ENCODE results near the gene RNASET2. TPM values are rescaled to one million over a fixed set of nuclear protein-coding genes. Genes with fewer than 3 reads are reported as not detected.

RNASET2 gene
- total and polyA plus RNA-seq, 4 donors, result 51.7 to 66.6 (median 58.9) TPM

DNA sequence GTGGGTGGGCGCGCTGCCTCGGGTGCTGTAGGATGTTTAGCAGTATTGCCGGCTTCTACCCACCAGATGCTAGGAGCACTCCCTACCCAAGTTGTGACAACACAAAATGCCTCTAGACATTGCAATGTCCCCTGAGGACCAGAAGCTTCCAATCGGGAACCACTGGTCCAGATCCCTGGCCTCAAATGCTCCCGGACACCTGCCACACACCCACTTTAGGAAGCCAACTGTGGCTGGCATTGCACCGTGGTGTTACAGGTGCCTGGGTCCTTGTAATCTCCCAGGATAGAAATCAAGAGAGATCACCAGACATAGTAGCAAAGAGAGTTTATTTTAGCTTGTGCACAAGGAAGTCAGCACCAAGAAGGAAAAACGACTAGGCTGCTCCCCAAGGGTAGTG lies 14.9 kb upstream of the RNASET2 start:
- H3K36me3 ChIP-seq (ENCODE audit: control insufficient read depth, insufficient read depth, low read length), result no peaks in the 10 kb centered on the region
- H3K4me1 ChIP-seq (ENCODE audit: control insufficient read depth, insufficient read depth, low read length), result no peaks in the 10 kb centered on the region
- no peaks in the 10 kb centered on the region for H3K9me3 ChIP-seq (ENCODE audit: control insufficient read depth, insufficient read depth, low read length)
- H3K27me3 ChIP-seq (ENCODE audit: control insufficient read depth, insufficient read depth, low read length), result no peaks in the 10 kb centered on the region
- no peak overlapping the region for H3K4me3 ChIP-seq (ENCODE audit: low read depth, low read length)
- 94% methylated on average over 8 of the region's 8 CpGs for WGBS (ENCODE audit: insufficient coverage)
- no peak for DNase-seq (ENCODE audit: low read depth in 4 of 6, low spot score in 6 of 6)
- no peak overlapping the region for H3K27ac ChIP-seq (ENCODE audit: low read depth, low read length)

DNA sequence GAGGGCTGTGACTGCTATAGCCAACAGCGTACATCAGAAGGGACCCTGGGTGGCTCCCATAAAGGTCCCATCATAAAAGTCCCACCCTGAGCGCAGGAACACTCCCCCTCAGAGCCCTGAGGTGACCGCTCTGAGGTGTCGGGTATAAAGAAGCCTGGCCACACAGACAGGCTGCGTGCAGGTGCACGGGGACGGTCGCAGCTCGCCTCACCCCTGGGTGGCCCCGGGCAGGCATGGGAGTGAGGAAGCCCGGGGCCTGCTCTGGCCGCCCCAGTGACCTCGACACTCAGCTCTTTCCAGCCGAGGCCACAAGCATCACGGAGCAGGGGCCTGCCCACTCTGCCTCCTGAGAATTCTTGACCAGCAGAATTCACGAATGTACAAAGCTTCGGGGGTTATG lies 14.4 kb upstream of the RNASET2 start:
- no peak for DNase-seq (ENCODE audit: low read depth in 4 of 6, low spot score in 6 of 6)
- Histone ChIP-seq H3K4me1 (ENCODE audit: control insufficient read depth, insufficient read depth, low read length) (no peaks in the 10 kb centered on the region), H3K9me3 (ENCODE audit: control insufficient read depth, insufficient read depth, low read length) (no peaks in the 10 kb centered on the region), H3K27me3 (ENCODE audit: control insufficient read depth, insufficient read depth, low read length) (no peaks in the 10 kb centered on the region), H3K4me3 (ENCODE audit: low read depth, low read length) (no peak overlapping the region), H3K27ac (ENCODE audit: low read depth, low read length) (no peak overlapping the region), H3K36me3 (ENCODE audit: control insufficient read depth, insufficient read depth, low read length) (no peaks in the 10 kb centered on the region)
- 90% methylated on average over 15 of the region's 17 CpGs for WGBS (ENCODE audit: insufficient coverage)

DNA sequence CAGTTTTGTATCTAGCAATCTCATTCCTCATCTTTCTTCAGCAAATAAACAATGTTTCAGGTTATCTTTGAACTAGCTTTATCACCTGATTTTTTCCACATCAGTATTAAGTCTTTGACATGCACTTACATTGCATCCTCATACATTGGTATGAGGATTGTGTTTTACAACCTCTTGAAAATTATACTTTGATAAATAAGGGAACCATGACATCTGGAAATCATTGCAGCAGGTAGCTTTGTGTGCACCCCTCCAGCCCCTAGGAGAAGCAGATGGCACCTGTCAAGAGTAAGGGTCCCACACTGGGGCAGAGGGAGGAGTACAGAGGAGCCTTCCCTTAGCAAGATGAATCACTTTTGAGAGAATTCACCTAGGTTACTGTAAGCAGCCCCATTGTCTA lies 13.7 kb upstream of the RNASET2 start:
- H3K36me3 ChIP-seq (ENCODE audit: control insufficient read depth, insufficient read depth, low read length), result no peaks in the 10 kb centered on the region
- H3K4me1 ChIP-seq (ENCODE audit: control insufficient read depth, insufficient read depth, low read length), result no peaks in the 10 kb centered on the region
- no peak for DNase-seq (ENCODE audit: low read depth in 4 of 6, low spot score in 6 of 6)
- H3K27ac ChIP-seq (ENCODE audit: low read depth, low read length), result no peak overlapping the region
- no peaks in the 10 kb centered on the region for H3K27me3 ChIP-seq (ENCODE audit: control insufficient read depth, insufficient read depth, low read length)
- H3K9me3 ChIP-seq (ENCODE audit: control insufficient read depth, insufficient read depth, low read length), result no peaks in the 10 kb centered on the region
- no peak overlapping the region for H3K4me3 ChIP-seq (ENCODE audit: low read depth, low read length)

DNA sequence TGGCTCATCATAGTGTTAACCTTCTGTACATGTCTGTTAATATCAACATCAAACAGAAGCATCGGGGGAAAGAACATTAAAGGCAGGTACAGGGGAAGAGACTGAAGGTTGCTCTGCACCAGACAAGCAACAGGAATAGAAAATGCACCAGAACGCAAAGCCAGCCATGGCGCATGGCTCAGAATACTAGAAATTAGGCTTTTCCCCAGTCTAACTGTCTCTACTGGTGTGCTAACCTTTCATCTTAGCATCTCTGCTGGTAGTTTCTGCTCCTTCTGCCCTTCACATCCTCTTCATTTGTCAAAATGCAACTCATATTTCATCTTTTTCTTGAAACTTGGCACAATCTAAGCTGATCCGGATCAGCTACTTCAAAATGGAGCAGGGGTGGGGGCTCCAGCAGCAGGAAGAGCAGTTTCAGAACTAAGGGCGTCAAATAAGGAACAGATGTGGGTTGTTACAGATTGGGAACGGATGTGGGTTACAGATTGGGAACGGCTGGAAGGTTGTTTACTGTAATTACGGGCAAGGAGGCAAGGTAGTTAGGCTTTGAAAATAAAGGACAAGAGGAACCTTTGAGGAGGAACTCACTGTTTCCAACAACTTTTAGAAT lies 13.1 kb upstream of the RNASET2 start:
- Histone ChIP-seq H3K9me3 (ENCODE audit: control insufficient read depth, insufficient read depth, low read length) (no peaks in the 10 kb centered on the region), H3K27me3 (ENCODE audit: control insufficient read depth, insufficient read depth, low read length) (no peaks in the 10 kb centered on the region), H3K27ac (ENCODE audit: low read depth, low read length) (no peak overlapping the region), H3K4me3 (ENCODE audit: low read depth, low read length) (no peak overlapping the region), H3K36me3 (ENCODE audit: control insufficient read depth, insufficient read depth, low read length) (no peaks in the 10 kb centered on the region), H3K4me1 (ENCODE audit: control insufficient read depth, insufficient read depth, low read length) (no peaks in the 10 kb centered on the region)
- WGBS (ENCODE audit: insufficient coverage), result 86% methylated on average over 2 of the region's 8 CpGs
- peak in 1 of 6 donors; percentile 27 for DNase-seq (ENCODE audit: low read depth in 4 of 6, low spot score in 6 of 6)

DNA sequence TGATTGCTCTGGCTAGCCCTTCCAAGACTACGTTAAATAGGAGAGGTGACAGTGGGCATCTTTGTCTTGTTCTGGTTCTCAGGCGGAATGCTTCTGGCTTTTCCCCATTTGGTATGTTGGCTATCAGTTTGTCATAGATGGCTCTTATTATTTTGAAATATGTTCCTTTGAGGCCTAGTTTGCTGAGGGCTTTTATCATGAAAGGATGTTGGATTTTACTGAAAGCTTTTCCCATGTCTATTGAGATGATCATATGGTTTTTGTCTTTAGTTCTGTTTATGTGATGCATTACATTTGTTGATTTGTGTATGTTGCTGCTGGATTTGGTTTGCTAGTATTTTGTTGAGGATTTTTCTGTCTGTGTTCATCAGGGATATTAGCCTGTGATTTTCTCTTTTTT lies 9.9 kb upstream of the RNASET2 start:
- H3K4me1 ChIP-seq (ENCODE audit: control insufficient read depth, insufficient read depth, low read length), result no peaks in the 10 kb centered on the region
- WGBS (ENCODE audit: insufficient coverage), result 93% methylated on average over 2 of the region's 2 CpGs
- no peak overlapping the region for H3K27ac ChIP-seq (ENCODE audit: low read depth, low read length)
- H3K4me3 ChIP-seq (ENCODE audit: low read depth, low read length), result no peak overlapping the region
- no peak for DNase-seq (ENCODE audit: low read depth in 4 of 6, low spot score in 6 of 6)
- H3K9me3 ChIP-seq (ENCODE audit: control insufficient read depth, insufficient read depth, low read length), result no peaks in the 10 kb centered on the region
- no peaks in the 10 kb centered on the region for H3K27me3 ChIP-seq (ENCODE audit: control insufficient read depth, insufficient read depth, low read length)
- H3K36me3 ChIP-seq (ENCODE audit: control insufficient read depth, insufficient read depth, low read length), result no peaks in the 10 kb centered on the region

DNA sequence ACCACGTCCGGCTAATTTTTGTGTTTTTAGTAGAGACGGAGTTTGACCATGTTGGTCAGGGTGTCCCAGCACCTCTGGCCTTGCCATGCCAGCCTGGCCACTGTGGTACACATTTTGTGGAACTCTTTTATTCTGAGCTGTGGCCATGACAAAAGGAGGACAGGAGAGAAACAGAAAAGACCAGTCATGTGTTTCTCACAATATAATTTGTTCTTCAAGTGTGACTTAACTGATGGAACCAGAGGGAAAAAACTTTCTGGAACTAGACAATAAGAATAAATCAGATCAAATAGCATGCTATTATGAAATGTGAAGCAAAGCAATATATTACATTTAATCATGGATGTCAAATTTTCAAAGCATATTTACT lies 4.2 kb upstream of the RNASET2 start:
- Histone ChIP-seq H3K27ac (ENCODE audit: low read depth, low read length) (no peak overlapping the region), H3K27me3 (ENCODE audit: control insufficient read depth, insufficient read depth, low read length) (no peaks in the 10 kb centered on the region), H3K4me3 (ENCODE audit: low read depth, low read length) (no peak overlapping the region), H3K36me3 (ENCODE audit: control insufficient read depth, insufficient read depth, low read length) (no peaks in the 10 kb centered on the region), H3K9me3 (ENCODE audit: control insufficient read depth, insufficient read depth, low read length) (no peaks in the 10 kb centered on the region), H3K4me1 (ENCODE audit: control insufficient read depth, insufficient read depth, low read length) (peaks cover 16% of the 10 kb centered on the region)
- DNase-seq (ENCODE audit: low read depth in 4 of 6, low spot score in 6 of 6), result no peak
- 100% methylated on average over 2 of the region's 3 CpGs for WGBS (ENCODE audit: insufficient coverage)

DNA sequence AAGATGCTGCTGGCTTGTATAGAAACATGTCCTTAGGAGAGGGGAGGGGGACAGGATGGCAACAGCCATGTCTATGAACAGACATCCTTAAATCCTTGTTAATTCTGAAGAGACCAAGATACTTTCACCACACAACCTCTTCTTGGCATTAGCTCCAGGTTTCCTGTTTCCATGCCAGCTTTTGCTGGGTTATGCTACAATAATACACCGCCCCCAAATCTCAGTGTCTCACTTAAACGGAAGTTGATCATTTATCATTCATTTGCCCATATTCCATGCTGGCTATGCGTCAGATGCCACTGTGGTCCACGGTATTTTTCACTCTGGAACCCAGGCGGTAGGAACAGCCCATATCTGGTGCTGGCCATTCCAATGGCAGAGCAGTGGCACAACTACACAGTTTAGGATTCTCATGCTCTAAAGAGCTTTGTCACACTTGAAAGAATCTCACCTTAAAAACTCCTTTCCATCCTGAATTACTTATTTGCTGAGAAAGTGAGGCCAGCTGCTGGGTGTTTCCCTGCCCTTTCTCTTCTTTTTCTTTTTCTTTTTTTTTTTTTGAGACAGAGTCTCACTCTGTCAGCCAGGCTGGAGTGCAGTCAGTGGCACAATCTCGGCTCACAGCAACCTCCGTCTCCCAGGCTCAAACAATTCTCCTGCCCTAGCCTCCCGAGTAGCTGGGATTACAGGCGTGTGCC lies 3.7 kb upstream of the RNASET2 start:
- Histone ChIP-seq H3K4me3 (ENCODE audit: low read depth, low read length) (no peak overlapping the region), H3K36me3 (ENCODE audit: control insufficient read depth, insufficient read depth, low read length) (no peaks in the 10 kb centered on the region), H3K4me1 (ENCODE audit: control insufficient read depth, insufficient read depth, low read length) (peaks cover 21% of the 10 kb centered on the region), H3K27me3 (ENCODE audit: control insufficient read depth, insufficient read depth, low read length) (no peaks in the 10 kb centered on the region), H3K9me3 (ENCODE audit: control insufficient read depth, insufficient read depth, low read length) (no peaks in the 10 kb centered on the region), H3K27ac (ENCODE audit: low read depth, low read length) (no peak overlapping the region)
- WGBS (ENCODE audit: insufficient coverage), result 85% methylated on average over 8 of the region's 9 CpGs
- no peak for DNase-seq (ENCODE audit: low read depth in 4 of 6, low spot score in 6 of 6)

DNA sequence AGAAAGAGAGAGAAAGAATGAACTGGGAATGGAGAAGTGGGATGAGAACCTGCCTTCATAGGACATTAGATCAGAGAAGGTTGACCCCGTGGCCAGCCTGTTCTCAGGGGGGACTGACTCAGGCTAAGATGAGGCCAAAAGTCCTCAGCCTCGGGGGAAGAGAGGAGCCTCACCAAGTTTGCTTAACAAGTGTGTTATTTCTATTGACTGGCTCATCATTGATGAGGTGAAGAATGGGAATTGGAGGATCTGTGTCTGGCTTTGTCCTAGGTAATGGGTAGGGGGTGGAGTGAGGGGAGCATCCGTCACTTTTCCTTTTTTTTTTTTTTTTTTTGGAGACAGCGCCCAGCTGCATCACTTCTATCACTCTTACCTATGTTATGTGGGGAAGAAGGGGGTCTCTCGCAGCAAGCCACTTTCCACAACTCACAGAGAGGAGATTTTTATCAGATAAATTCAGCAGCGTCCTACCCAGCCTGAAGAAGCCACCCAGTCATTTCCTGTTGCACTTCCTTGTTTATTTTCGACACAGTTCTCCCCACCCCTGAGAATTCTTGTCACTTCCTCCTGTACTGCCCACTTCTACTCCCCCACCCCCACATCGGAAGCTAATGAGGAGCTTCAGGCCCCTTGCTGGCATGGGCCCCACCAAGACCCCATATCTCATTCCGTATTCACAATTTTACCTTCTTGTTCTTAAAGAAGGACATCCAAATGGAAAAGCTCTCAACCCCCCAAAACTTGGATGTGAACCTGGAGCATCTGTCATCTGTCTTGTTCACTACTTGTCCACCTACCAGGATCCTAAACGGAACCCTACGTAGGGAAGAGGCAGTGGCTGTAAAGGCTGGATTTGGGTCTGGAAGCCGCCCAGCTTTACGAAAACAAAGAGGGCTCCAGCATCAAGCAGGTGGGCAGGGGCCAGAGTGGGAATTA lies 2.8 kb upstream of the RNASET2 start:
- H3K4me3 ChIP-seq (ENCODE audit: low read depth, low read length), result no peak overlapping the region
- peaks cover 25% of the 10 kb centered on the region for H3K4me1 ChIP-seq (ENCODE audit: control insufficient read depth, insufficient read depth, low read length)
- peak overlapping the region; percentile 33 for H3K27ac ChIP-seq (ENCODE audit: low read depth, low read length)
- no peaks in the 10 kb centered on the region for H3K9me3 ChIP-seq (ENCODE audit: control insufficient read depth, insufficient read depth, low read length)
- WGBS (ENCODE audit: insufficient coverage), result 70% methylated on average over 6 of the region's 13 CpGs
- DNase-seq (ENCODE audit: low read depth in 4 of 6, low spot score in 6 of 6), result no peak
- no peaks in the 10 kb centered on the region for H3K36me3 ChIP-seq (ENCODE audit: control insufficient read depth, insufficient read depth, low read length)
- H3K27me3 ChIP-seq (ENCODE audit: control insufficient read depth, insufficient read depth, low read length), result no peaks in the 10 kb centered on the region

DNA sequence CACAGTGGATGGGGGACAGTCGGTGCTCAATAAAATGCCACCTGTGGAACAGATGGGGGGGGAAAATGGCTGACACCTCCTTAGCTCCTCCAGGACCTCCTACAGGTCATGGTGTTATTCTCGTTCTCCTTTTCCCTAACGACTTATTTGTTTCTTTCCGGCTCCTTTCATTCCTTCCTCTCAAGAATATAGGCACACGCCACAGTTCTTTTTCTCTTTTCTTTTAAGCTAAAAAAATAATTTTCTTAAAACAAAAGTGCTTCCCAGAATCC lies 1.4 kb upstream of the RNASET2 start:
- 73% methylated on average over 2 of the region's 5 CpGs for WGBS (ENCODE audit: insufficient coverage)
- no peaks in the 10 kb centered on the region for H3K9me3 ChIP-seq (ENCODE audit: control insufficient read depth, insufficient read depth, low read length)
- H3K27me3 ChIP-seq (ENCODE audit: control insufficient read depth, insufficient read depth, low read length), result no peaks in the 10 kb centered on the region
- H3K36me3 ChIP-seq (ENCODE audit: control insufficient read depth, insufficient read depth, low read length), result peaks cover under 1% of the 10 kb centered on the region
- H3K4me1 ChIP-seq (ENCODE audit: control insufficient read depth, insufficient read depth, low read length), result peaks cover 25% of the 10 kb centered on the region
- no peak overlapping the region for H3K27ac ChIP-seq (ENCODE audit: low read depth, low read length)
- no peak for DNase-seq (ENCODE audit: low read depth in 4 of 6, low spot score in 6 of 6)
- no peak overlapping the region for H3K4me3 ChIP-seq (ENCODE audit: low read depth, low read length)
